Hepatocyte (in vitro differentiated cells): ENCODE measurements around the gene NCKAP5L. TPM values are rescaled to one million over a fixed set of nuclear protein-coding genes. Genes with fewer than 3 reads are reported as not detected.

Experiments used
- DNase-seq: peaks from one replicate; pipeline ENCODE4 v3.0.0-alpha.2; 2016; ENCODE audit warnings: low spot score
- H2AFZ ChIP-seq: fragments of 200-600 bp; sonication (generic); 2 replicates; pipeline ENCODE4 v1.6.0; 2016; ENCODE audit warnings: antibody characterized with exemption, mild to moderate bottlenecking
- H3K27ac ChIP-seq: fragments of 200-600 bp; sonication (generic); 2 replicates; pipeline ENCODE4 v1.5.1; 2016; ENCODE audit warnings: mild to moderate bottlenecking
- H3K27me3 ChIP-seq: fragments of 200-600 bp; sonication (generic); 2 replicates; pipeline ENCODE4 v1.6.1; 2016
- H3K36me3 ChIP-seq: fragments of 200-600 bp; sonication (generic); replicated peaks from 2 replicates; pipeline ENCODE4 v1.5.1; 2016; ENCODE audit warnings: low read depth; ENCODE audit not compliant: insufficient read depth
- H3K4me1 ChIP-seq: fragments of 200-600 bp; sonication (generic); 2 replicates; pipeline ENCODE4 v1.5.1; 2016; ENCODE audit warnings: mild to moderate bottlenecking, moderate library complexity; ENCODE audit not compliant: insufficient read depth
- H3K4me2 ChIP-seq: fragments of 200-600 bp; sonication (generic); 2 replicates; pipeline ENCODE4 v1.6.0; 2016
- H3K4me3 ChIP-seq: fragments of 200-600 bp; sonication (generic); 2 replicates; pipeline ENCODE4 v1.5.1; 2016; ENCODE audit warnings: mild to moderate bottlenecking
- H3K79me2 ChIP-seq: fragments of 200-600 bp; sonication (generic); 2 replicates; pipeline ENCODE4 v1.6.0; 2017; ENCODE audit warnings: mild to moderate bottlenecking
- H3K9me2 ChIP-seq: fragments of 200-600 bp; sonication (generic); replicated peaks from 2 replicates; pipeline ENCODE4 v1.6.0; 2017; ENCODE audit warnings: mild to moderate bottlenecking; ENCODE audit not compliant: insufficient read depth
- H3K9me3 ChIP-seq: fragments of 200-600 bp; sonication (generic); 2 replicates; pipeline ENCODE4 v1.5.1; 2016; ENCODE audit warnings: low read depth, mild to moderate bottlenecking
- H4K20me1 ChIP-seq: fragments of 200-600 bp; sonication (generic); 2 replicates; pipeline ENCODE4 v1.6.0; 2016; ENCODE audit warnings: mild to moderate bottlenecking; ENCODE audit not compliant: insufficient read depth, poor library complexity, severe bottlenecking
- EZH2 ChIP-seq: fragments of 200-600 bp; sonication (generic); IDR thresholded peaks from 2 replicates; pipeline ENCODE4 v1.6.1; 2016; ENCODE audit warnings: antibody characterized with exemption, mild to moderate bottlenecking, borderline replicate concordance
- EZH2phosphoT487 ChIP-seq: fragments of 200-600 bp; sonication (generic); IDR thresholded peaks from one replicate; pipeline ENCODE4 v1.6.1; 2018; ENCODE audit warnings: antibody characterized with exemption, mild to moderate bottlenecking, low read depth, moderate library complexity; ENCODE audit not compliant: unreplicated experiment, severe bottlenecking
- WGBS: methylation state at CpG from one replicate; pipeline ENCODE4 v1.1.6; 2016; ENCODE audit warnings: low lambda C conversion rate; ENCODE audit errors: missing lambda C conversion rate; 5-methylcytosine and 5-hydroxymethylcytosine counted together
- polyA plus RNA-seq: library from polyadenylated mRNA; unstranded; fragments of >200 nt; fragmentation: Nextera tagmentation; extraction: Ambion mirVana; gene quantifications from 2 replicates; pipeline ENCODE4 v1.2.1, GENCODE V29; 2016
- total RNA-seq: library from RNA; depleted of rRNA; stranded (reverse); fragments of >200 nt; gene quantifications from 2 replicates; pipeline ENCODE4 v1.2.3, GENCODE V29; 2014
- TF ChIP-seq, protein P1 (sequence below): fragments of 200-600 bp; sonication (generic); IDR thresholded peaks from 2 replicates; pipeline ENCODE4 v1.5.1; 2016; ENCODE audit warnings: antibody characterized with exemption, mild to moderate bottlenecking; ENCODE audit not compliant: poor library complexity

The NCKAP5L gene
- total and polyA plus RNA-seq, 2 experiments from 2014 or later: 14.5 to 26.7 TPM

DNA sequence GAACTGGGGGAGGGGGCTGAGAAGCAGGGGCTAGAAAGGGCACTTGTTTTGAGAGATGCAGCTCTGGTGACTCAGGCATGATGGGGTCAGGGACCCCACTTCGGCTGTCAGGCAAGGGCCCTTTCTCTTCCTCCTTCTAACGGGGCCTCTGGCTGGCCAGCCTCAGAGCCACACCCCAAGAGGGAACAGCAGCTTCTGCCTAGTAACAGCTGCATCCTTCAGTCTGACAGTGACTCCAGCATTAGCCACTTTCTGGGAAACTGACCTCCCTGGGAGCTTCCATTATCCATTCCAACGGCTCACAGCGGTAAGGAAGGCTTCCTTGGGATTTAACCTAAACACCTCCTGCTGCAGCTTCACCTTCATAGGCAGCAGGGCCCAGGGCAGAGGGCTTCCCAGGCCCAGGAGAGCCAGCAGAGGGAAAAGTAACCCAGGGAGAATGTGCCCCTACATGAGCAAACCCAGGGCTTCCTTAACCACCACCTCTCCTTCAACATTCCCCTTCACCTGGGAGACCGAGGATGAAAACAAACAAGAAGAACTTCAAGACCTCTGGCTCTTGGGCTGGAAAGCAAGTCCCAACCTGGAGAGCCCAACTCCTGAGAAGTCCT, 2.7 kb downstream of the NCKAP5L start:
- no peak overlapping the region for H3K4me3 ChIP-seq
- TF ChIP-seq EZH2phosphoT487 (no peak), EZH2 (no peak)
- TF ChIP-seq, protein P1, sequence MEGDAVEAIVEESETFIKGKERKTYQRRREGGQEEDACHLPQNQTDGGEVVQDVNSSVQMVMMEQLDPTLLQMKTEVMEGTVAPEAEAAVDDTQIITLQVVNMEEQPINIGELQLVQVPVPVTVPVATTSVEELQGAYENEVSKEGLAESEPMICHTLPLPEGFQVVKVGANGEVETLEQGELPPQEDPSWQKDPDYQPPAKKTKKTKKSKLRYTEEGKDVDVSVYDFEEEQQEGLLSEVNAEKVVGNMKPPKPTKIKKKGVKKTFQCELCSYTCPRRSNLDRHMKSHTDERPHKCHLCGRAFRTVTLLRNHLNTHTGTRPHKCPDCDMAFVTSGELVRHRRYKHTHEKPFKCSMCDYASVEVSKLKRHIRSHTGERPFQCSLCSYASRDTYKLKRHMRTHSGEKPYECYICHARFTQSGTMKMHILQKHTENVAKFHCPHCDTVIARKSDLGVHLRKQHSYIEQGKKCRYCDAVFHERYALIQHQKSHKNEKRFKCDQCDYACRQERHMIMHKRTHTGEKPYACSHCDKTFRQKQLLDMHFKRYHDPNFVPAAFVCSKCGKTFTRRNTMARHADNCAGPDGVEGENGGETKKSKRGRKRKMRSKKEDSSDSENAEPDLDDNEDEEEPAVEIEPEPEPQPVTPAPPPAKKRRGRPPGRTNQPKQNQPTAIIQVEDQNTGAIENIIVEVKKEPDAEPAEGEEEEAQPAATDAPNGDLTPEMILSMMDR: no peak
- no peaks in the 10 kb centered on the region for H3K9me3 ChIP-seq
- peak overlapping the region; percentile 8 for H3K27ac ChIP-seq
- DNase-seq: no peak
- peaks cover 23% of the 10 kb centered on the region for H3K4me1 ChIP-seq
- peaks cover 77% of the 10 kb centered on the region for H3K79me2 ChIP-seq
- WGBS: 57% methylated on average over 5 of the region's 5 CpGs
- H4K20me1 ChIP-seq: peaks cover 52% of the 10 kb centered on the region
- no peaks in the 10 kb centered on the region for H3K27me3 ChIP-seq
- H2AFZ ChIP-seq: no peak overlapping the region
- H3K9me2 ChIP-seq: no peaks in the 10 kb centered on the region
- no peaks in the 10 kb centered on the region for H3K36me3 ChIP-seq
- H3K4me2 ChIP-seq: peak overlapping the region; percentile 83

DNA sequence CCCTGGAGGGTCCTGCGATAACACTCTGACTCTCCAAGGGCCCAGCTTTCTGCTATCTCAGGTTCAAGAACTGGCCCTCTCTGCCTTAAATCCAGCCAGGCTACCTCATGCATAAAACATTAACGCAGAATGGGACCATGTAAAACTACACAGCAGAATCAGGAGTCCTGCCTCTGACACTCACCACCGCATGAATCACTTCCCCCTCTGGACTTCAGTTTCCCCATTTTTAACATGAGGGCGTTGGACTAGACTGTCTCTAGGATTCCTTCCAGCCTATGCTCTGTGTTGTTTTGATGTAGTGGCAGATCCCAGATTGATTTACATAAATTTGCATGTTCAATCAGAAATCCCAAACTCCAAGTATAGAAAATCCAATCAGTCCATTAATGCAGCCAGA, 3.3 kb downstream of the NCKAP5L start:
- H4K20me1 ChIP-seq: peaks cover 53% of the 10 kb centered on the region
- no peaks in the 10 kb centered on the region for H3K9me2 ChIP-seq
- no peak overlapping the region for H3K4me3 ChIP-seq
- H3K4me1 ChIP-seq: peaks cover 23% of the 10 kb centered on the region
- peak overlapping the region; percentile 8 for H3K27ac ChIP-seq
- H3K79me2 ChIP-seq: peaks cover 77% of the 10 kb centered on the region
- TF ChIP-seq EZH2phosphoT487: no peak
- TF ChIP-seq, protein P1: no peak
- no peak for TF ChIP-seq EZH2
- H2AFZ ChIP-seq: no peak overlapping the region
- WGBS: 83% methylated on average over 4 of the region's 4 CpGs
- no peaks in the 10 kb centered on the region for H3K9me3 ChIP-seq
- H3K27me3 ChIP-seq: no peaks in the 10 kb centered on the region
- no peaks in the 10 kb centered on the region for H3K36me3 ChIP-seq
- DNase-seq: no peak
- H3K4me2 ChIP-seq: peak overlapping the region; percentile 25

DNA sequence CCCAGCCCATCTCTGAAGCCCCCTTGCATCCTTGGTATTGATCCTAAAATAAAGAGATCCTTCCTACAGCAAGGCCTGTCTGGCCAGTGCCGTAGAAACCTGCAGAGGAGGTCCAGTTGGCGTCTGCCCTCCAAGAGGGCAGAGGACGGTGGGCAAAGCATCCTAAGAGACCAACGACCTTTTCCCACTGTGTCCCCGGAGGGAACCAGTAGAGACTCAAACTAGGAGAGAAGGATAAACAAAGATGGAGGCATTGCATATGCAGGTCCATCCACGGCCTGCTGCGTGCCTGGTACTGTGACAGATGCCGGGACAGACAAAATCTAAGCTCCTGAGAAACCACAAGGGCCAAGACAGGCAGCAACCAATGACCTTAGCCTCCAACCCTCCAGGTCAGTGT, 3.8 kb downstream of the NCKAP5L start:
- Histone ChIP-seq H3K27me3 (no peaks in the 10 kb centered on the region), H3K4me2 (no peak overlapping the region), H4K20me1 (peaks cover 53% of the 10 kb centered on the region), H3K79me2 (peaks cover 77% of the 10 kb centered on the region), H3K9me3 (no peaks in the 10 kb centered on the region), H3K4me1 (peaks cover 21% of the 10 kb centered on the region), H2AFZ (no peak overlapping the region), H3K36me3 (no peaks in the 10 kb centered on the region), H3K4me3 (no peak overlapping the region), H3K9me2 (no peaks in the 10 kb centered on the region), H3K27ac (no peak overlapping the region)
- TF ChIP-seq, protein P1: no peak
- TF ChIP-seq EZH2 (no peak), EZH2phosphoT487 (no peak)
- DNase-seq: no peak
- WGBS: 92% methylated on average over 8 of the region's 8 CpGs
